ENCODE data around the gene HLF. TPM values are rescaled to one million over a fixed set of nuclear protein-coding genes. Genes with fewer than 3 reads are reported as not detected.

The HLF gene
- total and polyA plus RNA-seq, 2 experiments from 2014 or later: 0.29 to 0.74 TPM

- DNase-seq (ENCODE audit: low read depth in 1 of 2, low spot score in 1 of 2): no peak
These were observed 1.0 kb upstream of the HLF start for GRCh38 chr17:55263569-55264277.

GRCh38 chr17:55264278-55264644 lies 499 bp upstream of the HLF start:
- H3K4me3 ChIP-seq: peak overlapping the region; percentile 50
- H3K9me3 ChIP-seq (ENCODE audit: low read depth): no peaks in the 10 kb centered on the region
- peaks cover 80% of the 10 kb centered on the region for H3K27me3 ChIP-seq
- H3K4me1 ChIP-seq (ENCODE audit: low read depth): no peaks in the 10 kb centered on the region
- no peak for TF ChIP-seq CTCF (IDR thresholded peaks at IDR 0.05; ENCODE audit: low read depth, low read length)
- H3K36me3 ChIP-seq: no peaks in the 10 kb centered on the region
- H3K27ac ChIP-seq: no peak overlapping the region
- no peak for DNase-seq (ENCODE audit: low read depth in 1 of 2, low spot score in 1 of 2)

More at GRCh38 chr17:55263569-55264277, 1.0 kb upstream of the HLF start:
- Histone ChIP-seq H3K4me1 (ENCODE audit: low read depth) (no peaks in the 10 kb centered on the region), H3K4me3 (peak overlapping the region; percentile 50), H3K36me3 (no peaks in the 10 kb centered on the region), H3K27ac (no peak overlapping the region), H3K9me3 (ENCODE audit: low read depth) (no peaks in the 10 kb centered on the region), H3K27me3 (peaks cover 76% of the 10 kb centered on the region)
- no peak for TF ChIP-seq CTCF (IDR thresholded peaks at IDR 0.05; ENCODE audit: low read depth, low read length)

GRCh38 chr17:55265311-55266021 lies 706 bp downstream of the HLF start:
- DNase-seq (ENCODE audit: low read depth in 1 of 2, low spot score in 1 of 2): peak in 1 of 2 donors; percentile 2
- Histone ChIP-seq H3K4me3 (peak overlapping the region; percentile 50), H3K4me1 (ENCODE audit: low read depth) (no peaks in the 10 kb centered on the region), H3K9me3 (ENCODE audit: low read depth) (no peaks in the 10 kb centered on the region), H3K27ac (no peak overlapping the region), H3K36me3 (no peaks in the 10 kb centered on the region), H3K27me3 (peaks cover 91% of the 10 kb centered on the region)
- no peak for TF ChIP-seq CTCF (IDR thresholded peaks at IDR 0.05; ENCODE audit: low read depth, low read length)

GRCh38 chr17:55266051-55266957 lies 1.5 kb downstream of the HLF start:
- TF ChIP-seq CTCF (IDR thresholded peaks at IDR 0.05; ENCODE audit: low read depth, low read length): no peak
- H3K36me3 ChIP-seq: no peaks in the 10 kb centered on the region
- peaks cover 89% of the 10 kb centered on the region for H3K27me3 ChIP-seq
- no peaks in the 10 kb centered on the region for H3K4me1 ChIP-seq (ENCODE audit: low read depth)
- H3K4me3 ChIP-seq: peak overlapping the region; percentile 50
- DNase-seq (ENCODE audit: low read depth in 1 of 2, low spot score in 1 of 2): no peak
- no peaks in the 10 kb centered on the region for H3K9me3 ChIP-seq (ENCODE audit: low read depth)
- no peak overlapping the region for H3K27ac ChIP-seq

GRCh38 chr17:55266958-55267688 lies 2.4 kb downstream of the HLF start:
- Histone ChIP-seq H3K4me3 (no peak overlapping the region), H3K36me3 (no peaks in the 10 kb centered on the region), H3K27me3 (peaks cover 81% of the 10 kb centered on the region), H3K4me1 (ENCODE audit: low read depth) (no peaks in the 10 kb centered on the region), H3K27ac (no peak overlapping the region), H3K9me3 (ENCODE audit: low read depth) (no peaks in the 10 kb centered on the region)
- no peak for DNase-seq (ENCODE audit: low read depth in 1 of 2, low spot score in 1 of 2)
- TF ChIP-seq CTCF (IDR thresholded peaks at IDR 0.05; ENCODE audit: low read depth, low read length): no peak
